B cell (primary cell): Measurements from ENCODE around the gene GJB2.

Source experiments
- EZH2 ChIP-seq: IDR thresholded peaks from 2 replicates; pipeline ENCODE4 v1.6.1; 2012; ENCODE audit warnings: borderline replicate concordance, low read depth, mild to moderate bottlenecking, moderate library complexity, low read length; ENCODE audit not compliant: insufficient read depth, poor library complexity, severe bottlenecking
- TF ChIP-seq, protein P1 (sequence below): fragments of 200-600 bp; IDR thresholded peaks from one replicate; pipeline ENCODE4 v1.8.0; 2022; ENCODE audit warnings: antibody characterized with exemption, mild to moderate bottlenecking

GRCh38 chr13:20219577-20219976, 26.8 kb upstream of the GJB2 start:
- TF ChIP-seq, protein P1, sequence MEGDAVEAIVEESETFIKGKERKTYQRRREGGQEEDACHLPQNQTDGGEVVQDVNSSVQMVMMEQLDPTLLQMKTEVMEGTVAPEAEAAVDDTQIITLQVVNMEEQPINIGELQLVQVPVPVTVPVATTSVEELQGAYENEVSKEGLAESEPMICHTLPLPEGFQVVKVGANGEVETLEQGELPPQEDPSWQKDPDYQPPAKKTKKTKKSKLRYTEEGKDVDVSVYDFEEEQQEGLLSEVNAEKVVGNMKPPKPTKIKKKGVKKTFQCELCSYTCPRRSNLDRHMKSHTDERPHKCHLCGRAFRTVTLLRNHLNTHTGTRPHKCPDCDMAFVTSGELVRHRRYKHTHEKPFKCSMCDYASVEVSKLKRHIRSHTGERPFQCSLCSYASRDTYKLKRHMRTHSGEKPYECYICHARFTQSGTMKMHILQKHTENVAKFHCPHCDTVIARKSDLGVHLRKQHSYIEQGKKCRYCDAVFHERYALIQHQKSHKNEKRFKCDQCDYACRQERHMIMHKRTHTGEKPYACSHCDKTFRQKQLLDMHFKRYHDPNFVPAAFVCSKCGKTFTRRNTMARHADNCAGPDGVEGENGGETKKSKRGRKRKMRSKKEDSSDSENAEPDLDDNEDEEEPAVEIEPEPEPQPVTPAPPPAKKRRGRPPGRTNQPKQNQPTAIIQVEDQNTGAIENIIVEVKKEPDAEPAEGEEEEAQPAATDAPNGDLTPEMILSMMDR = no peak
- TF ChIP-seq EZH2 = no peak
